GM03348 (cell line): ENCODE measurements around the gene ATP1A3.
A peak's percentile ranks its signal among the peaks of the same experiment; 100 is the strongest.
"Not testable (repeated sequence)": the region's sequence is repeated elsewhere in the genome, so short reads cannot be mapped to it uniquely, and the experiment has no call there.

Experiments
- DNase-seq: peaks from one replicate; pipeline ENCODE4 v3.0.0; 2012; ENCODE audit warnings: low spot score

The ATP1A3 gene

GRCh38 chr19:41993612-41994483 lies at the start of gene ATP1A3:
ATP1A3 (minus strand) TSS chr19:41994230; CDS start chr19:41994076, 154 bp downstream.
- DNase-seq: peak; percentile 93

- DNase-seq: no peak
Observed at GRCh38 chr19:42042455-42043170, 48.6 kb upstream of the ATP1A3 start.

- not testable (repeated sequence) for DNase-seq
Observed at GRCh38 chr19:42040491-42040890, 46.5 kb upstream of the ATP1A3 start.

- DNase-seq: no peak
Observed at GRCh38 chr19:42040031-42040430, 46.0 kb upstream of the ATP1A3 start.

- no peak for DNase-seq
Observed at GRCh38 chr19:42038666-42039065, 44.6 kb upstream of the ATP1A3 start.

- no peak for DNase-seq
Observed at GRCh38 chr19:42037649-42038048, 43.6 kb upstream of the ATP1A3 start.

- DNase-seq: peak; percentile 87
Observed at GRCh38 chr19:42034640-42035391, 40.8 kb upstream of the ATP1A3 start.

- no peak for DNase-seq
Observed at GRCh38 chr19:42033413-42033812, 39.4 kb upstream of the ATP1A3 start.

- DNase-seq: no peak
Observed at GRCh38 chr19:42032431-42032830, 38.4 kb upstream of the ATP1A3 start.

GRCh38 chr19:42030645-42031440 lies 36.8 kb upstream of the ATP1A3 start:
- no peak for DNase-seq

GRCh38 chr19:42028304-42029216 lies 34.5 kb upstream of the ATP1A3 start:
- DNase-seq: no peak

- DNase-seq: peak; percentile 91
Observed at GRCh38 chr19:42024622-42025111, 30.6 kb upstream of the ATP1A3 start.

- DNase-seq: no peak
Observed at GRCh38 chr19:42023943-42024260, 29.9 kb upstream of the ATP1A3 start.

- DNase-seq: peak; percentile 70
Observed at GRCh38 chr19:42023121-42023942, 29.3 kb upstream of the ATP1A3 start.

- DNase-seq: no peak
Observed at GRCh38 chr19:42022616-42023015, 28.6 kb upstream of the ATP1A3 start.

GRCh38 chr19:42021185-42021584 lies 27.2 kb upstream of the ATP1A3 start:
- no peak for DNase-seq

- DNase-seq: peak; percentile 70
Observed at GRCh38 chr19:42018503-42019193, 24.6 kb upstream of the ATP1A3 start.

- DNase-seq: no peak
Observed at GRCh38 chr19:42017040-42017439, 23.0 kb upstream of the ATP1A3 start.

- not testable (repeated sequence) for DNase-seq
Observed at GRCh38 chr19:42012747-42013146, 18.7 kb upstream of the ATP1A3 start.
